Cardiac fibroblast (primary cell): Measurements from ENCODE around the gene IL34.
"Not testable (repeated sequence)": the region's sequence is repeated elsewhere in the genome, so short reads cannot be mapped to it uniquely, and the experiment has no call there.

Source experiments
- DNase-seq, 2 donors: peaks; one replicate each; pipeline versions ENCODE4 v3.0.0 to v3.0.0-alpha.2; 2010; ENCODE audit warnings: low read depth in 2 of 2
- H3K4me3 ChIP-seq, 2 donors: replicated peaks in 1 of 2; 1 replicate in 1 of 2; 2 replicates in 1 of 2; pipeline ENCODE4 v1.5.1; 2011; ENCODE audit warnings: low read depth in 2 of 2, low read length in 2 of 2, mild to moderate bottlenecking in 2 of 2, moderate library complexity in 1 of 2
- CTCF ChIP-seq: IDR thresholded peaks from one replicate; pipeline ENCODE4 v1.5.1; 2011; ENCODE audit warnings: low read depth, mild to moderate bottlenecking, low read length, inconsistent platforms

IL34 gene

GRCh38 chr16:70612931-70613330 is 33.4 kb upstream of the IL34 start:
- DNase-seq, result no peak
- no peak for TF ChIP-seq CTCF
- H3K4me3 ChIP-seq, result no peak overlapping the region

- no peak overlapping the region for H3K4me3 ChIP-seq
- no peak for DNase-seq
- no peak for TF ChIP-seq CTCF
These were observed 32.0 kb upstream of the IL34 start for GRCh38 chr16:70614208-70614951.

GRCh38 chr16:70615945-70616344 is 30.4 kb upstream of the IL34 start:
- H3K4me3 ChIP-seq, result no peak overlapping the region
- TF ChIP-seq CTCF, result no peak
- no peak for DNase-seq

- DNase-seq, H3K4me3 ChIP-seq: not testable (repeated sequence)
These were observed 24.5 kb upstream of the IL34 start for GRCh38 chr16:70621864-70622263.

GRCh38 chr16:70627696-70628095 is 18.7 kb upstream of the IL34 start:
- no peak for DNase-seq
- TF ChIP-seq CTCF, result no peak

GRCh38 chr16:70630960-70631745 is 15.2 kb upstream of the IL34 start:
- H3K4me3 ChIP-seq, result no peak overlapping the region
- TF ChIP-seq CTCF, result no peak
- no peak for DNase-seq

More at GRCh38 chr16:70627696-70628095, 18.7 kb upstream of the IL34 start:
- no peak overlapping the region for H3K4me3 ChIP-seq

GRCh38 chr16:70632273-70632672 is 14.1 kb upstream of the IL34 start:
- no peak for DNase-seq
- no peak overlapping the region for H3K4me3 ChIP-seq
- TF ChIP-seq CTCF, result no peak

GRCh38 chr16:70633617-70634016 is 12.7 kb upstream of the IL34 start:
- not testable (repeated sequence) for H3K4me3 ChIP-seq, DNase-seq
